CD14-positive monocyte (primary cell): ENCODE measurements around the gene REEP1. TPM values are rescaled to one million over a fixed set of nuclear protein-coding genes. Genes with fewer than 3 reads are reported as not detected.

Source experiments
- DNase-seq, 3 donors: peaks; one replicate each; pipeline ENCODE4 v3.0.0-alpha.2; 2011 to 2022
- H2AFZ ChIP-seq: 2 replicates; pipeline ENCODE4 v1.6.0; 2012; ENCODE audit warnings: mild to moderate bottlenecking, low read depth, low read length, inconsistent platforms; ENCODE audit not compliant: insufficient read depth, poor library complexity, severe bottlenecking
- H3K27ac ChIP-seq, 2 donors: 1 replicate in 1 of 2; 2 replicates in 1 of 2; pipeline ENCODE4 v1.5.1; 2012 to 2013; ENCODE audit warnings: low read length in 2 of 2, control low read depth in 1 of 2, inconsistent platforms in 1 of 2, low read depth in 1 of 2, mild to moderate bottlenecking in 1 of 2
- H3K27me3 ChIP-seq, 2 donors: one replicate each; pipeline versions ENCODE4 v1.6.0 to v1.6.1; 2011 to 2013; ENCODE audit warnings: low read length in 2 of 2; ENCODE audit not compliant: control insufficient read depth in 2 of 2, insufficient read depth in 2 of 2
- H3K36me3 ChIP-seq, 2 donors: replicated peaks in 1 of 2; 1 replicate in 1 of 2; 2 replicates in 1 of 2; pipeline versions ENCODE4 v1.5.1 to v1.6.1; 2012 to 2013; ENCODE audit warnings: low read length in 2 of 2, control low read depth in 1 of 2, inconsistent platforms in 1 of 2, mild to moderate bottlenecking in 1 of 2; ENCODE audit not compliant: insufficient read depth in 2 of 2, control insufficient read depth in 1 of 2
- H3K4me1 ChIP-seq, 2 donors: 1 replicate in 1 of 2; 2 replicates in 1 of 2; pipeline versions ENCODE4 v1.5.1 to v1.6.1; 2012 to 2013; ENCODE audit warnings: low read length in 2 of 2, control low read depth in 1 of 2, inconsistent platforms in 1 of 2, mild to moderate bottlenecking in 1 of 2, moderate library complexity in 1 of 2; ENCODE audit not compliant: insufficient read depth in 2 of 2, control insufficient read depth in 1 of 2
- H3K4me2 ChIP-seq: replicated peaks from 2 replicates; pipeline ENCODE3; 2012; ENCODE audit warnings: low read length, moderate library complexity, mild to moderate bottlenecking; ENCODE audit not compliant: poor library complexity, severe bottlenecking; ENCODE audit errors: extremely low read depth
- H3K4me3 ChIP-seq, 3 experiments: fragments of 200-600 bp in 1 of 3; sonication (generic) in 1 of 3; replicated peaks in 1 of 3; 1 replicate in 2 of 3; 2 replicates in 1 of 3; pipeline ENCODE4 v1.5.1; 2011 to 2013; ENCODE audit warnings: low read length in 3 of 3, mild to moderate bottlenecking in 3 of 3, control low read depth in 2 of 3, low read depth in 2 of 3, inconsistent platforms in 1 of 3, moderate library complexity in 1 of 3
- H3K79me2 ChIP-seq: 2 replicates; pipeline ENCODE4 v1.6.0; 2012; ENCODE audit warnings: mild to moderate bottlenecking, control low read depth, inconsistent platforms, low read length, moderate library complexity; ENCODE audit not compliant: insufficient read depth
- H3K9ac ChIP-seq: 2 replicates; pipeline ENCODE4 v1.6.0; 2017; ENCODE audit warnings: low read length, mild to moderate bottlenecking; ENCODE audit not compliant: insufficient read depth, poor library complexity, severe bottlenecking
- H3K9me3 ChIP-seq, 2 donors: replicated peaks in 1 of 2; 1 replicate in 1 of 2; 2 replicates in 1 of 2; pipeline versions ENCODE4 v1.5.1 to v1.6.1; 2012 to 2013; ENCODE audit warnings: low read length in 2 of 2, control low read depth in 1 of 2; ENCODE audit not compliant: control insufficient read depth in 1 of 2, insufficient read depth in 1 of 2
- H4K20me1 ChIP-seq: 2 replicates; pipeline ENCODE4 v1.6.0; 2012; ENCODE audit warnings: mild to moderate bottlenecking, low read length, control low read depth, moderate library complexity; ENCODE audit not compliant: insufficient read depth
- H3K27ac Mint-ChIP-seq, 7 donors: one replicate each; pipeline ENCODE4 v1.8.0; 2020; ENCODE audit warnings: mild to moderate bottlenecking in 7 of 7, mixed read lengths in 7 of 7, moderate library complexity in 6 of 7, inconsistent platforms in 2 of 7
- H3K27me3 Mint-ChIP-seq, 3 donors: one replicate each; pipeline ENCODE4 v1.8.0; 2021 to 2022; ENCODE audit warnings: low read depth in 3 of 3, mild to moderate bottlenecking in 3 of 3, mixed read lengths in 3 of 3, moderate library complexity in 3 of 3, inconsistent platforms in 1 of 3
- H3K36me3 Mint-ChIP-seq, 2 donors: one replicate each; pipeline ENCODE4 v1.8.0; 2020; ENCODE audit warnings: mixed read lengths in 2 of 2, inconsistent platforms in 1 of 2, mild to moderate bottlenecking in 1 of 2
- H3K4me1 Mint-ChIP-seq: one replicate; pipeline ENCODE4 v1.8.0; 2020; ENCODE audit warnings: mild to moderate bottlenecking, mixed read lengths
- H3K4me3 Mint-ChIP-seq, 2 donors: one replicate each; pipeline ENCODE4 v1.8.0; 2020; ENCODE audit warnings: mild to moderate bottlenecking in 2 of 2, mixed read lengths in 2 of 2, moderate library complexity in 1 of 2
- H3K9me3 Mint-ChIP-seq, 7 donors: one replicate each; pipeline ENCODE4 v1.8.0; 2020 to 2022; ENCODE audit warnings: mixed read lengths in 7 of 7, mild to moderate bottlenecking in 6 of 7, moderate library complexity in 6 of 7, inconsistent platforms in 2 of 7
- CTCF ChIP-seq: fragments of 200-600 bp; IDR thresholded peaks from one replicate; pipeline ENCODE4 v1.8.0; 2022; ENCODE audit warnings: antibody characterized with exemption, mild to moderate bottlenecking
- WGBS: methylation state at CpG from one replicate; pipeline ENCODE4 v1.1.5; 2013; ENCODE audit warnings: missing lambda C conversion rate; ENCODE audit not compliant: insufficient coverage; 5-methylcytosine and 5-hydroxymethylcytosine counted together
- intact Hi-C, 2 donors: fragments of 100-400 bp; cut with micrococcal nuclease; formaldehyde crosslinking; loops; one replicate each; pipeline versions ENCODE4 v1.15.0 to v1.15.1; 2023
- polyA plus RNA-seq, 3 donors: library from polyadenylated mRNA; depleted of rRNA in 1 of 3; unstranded in 2 of 3; stranded (reverse) in 1 of 3; fragments of 300-500 nt in 2 of 3; fragments of >200 nt in 1 of 3; fragmentation: Illumina TruSeq in 2 of 3; gene quantifications; 1 replicate in 2 of 3; 2 replicates in 1 of 3; pipeline ENCODE4 v1.2.3, GENCODE V29; 2012 to 2021

REEP1 gene
- polyA plus RNA-seq, 3 donors: not detected

DNA sequence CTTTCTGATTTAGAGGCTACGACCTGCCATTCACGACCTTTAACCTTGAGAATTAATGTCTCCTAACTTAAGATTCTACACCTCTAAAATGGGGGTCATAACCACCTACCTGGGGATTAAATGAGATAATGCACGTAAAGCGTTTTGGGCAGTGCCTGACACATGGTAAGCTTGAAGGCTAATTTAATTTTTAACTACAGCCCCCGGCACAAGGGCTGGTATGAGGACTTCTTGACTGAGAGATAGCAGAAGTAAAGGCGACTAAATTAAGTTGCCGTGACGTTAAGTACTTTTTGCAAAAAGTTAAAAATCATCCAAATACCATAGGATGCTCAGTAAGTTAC is 137.6 kb downstream of the REEP1 start:
- Histone ChIP-seq H3K36me3 (no peaks in the 10 kb centered on the region), H3K4me1 (peaks cover 12 to 22% of the 10 kb centered on the region in 2 donors), H3K9me3 (no peaks in the 10 kb centered on the region), H3K27me3 (no peaks in the 10 kb centered on the region), H2AFZ (peak overlapping the region; percentile 90), H3K4me2 (peak overlapping the region; percentile 82), H3K79me2 (peaks cover 52% of the 10 kb centered on the region), H4K20me1 (no peaks in the 10 kb centered on the region), H3K9ac (peak overlapping the region; percentile 71), H3K27ac (peak overlapping the region; percentile 75 to 84), H3K4me3 (peak overlapping the region; percentile 63 to 94 (median 86))
- no peak for TF ChIP-seq CTCF
- no peaks in the 10 kb centered on the region for H3K9me3 Mint-ChIP-seq
- WGBS: no CpG with 5 or more reads among the region's 8 CpGs
- peaks cover 15 to 24% of the 10 kb centered on the region in 2 donors for H3K36me3 Mint-ChIP-seq
- peaks cover 0 to 3% (median 1%) of the 10 kb centered on the region in 3 donors for H3K27me3 Mint-ChIP-seq
- peaks cover 17% of the 10 kb centered on the region for H3K4me1 Mint-ChIP-seq
- intact Hi-C loops: loop anchor here (5.0 to 10.0 kb wide), 3 partner anchors 95 to 245 kb away; partner anchors contain the start of genes KDM3A (in 2 of the 2), POLR1A (in 1 of the 2) and PTCD3 (in 1 of the 2)
- H3K4me3 Mint-ChIP-seq: peak overlapping the region; percentile 98 to 99
- DNase-seq: no peak
- peak overlapping the region; percentile 86 to 98 (median 96) for H3K27ac Mint-ChIP-seq

GRCh38 chr2:86195808-86196387 is 141.5 kb downstream of the REEP1 start:
- peaks cover 38% of the 10 kb centered on the region for H4K20me1 ChIP-seq
- peak overlapping the region; percentile 91 to 96 for H3K4me3 Mint-ChIP-seq
- H3K27ac ChIP-seq: peak overlapping the region; percentile 97 to 99
- H3K4me3 ChIP-seq: peak overlapping the region; percentile 82 to 97 (median 93)
- H3K79me2 ChIP-seq: peaks cover 55% of the 10 kb centered on the region
- H3K4me1 Mint-ChIP-seq: peaks cover 35% of the 10 kb centered on the region
- H3K9me3 Mint-ChIP-seq: no peaks in the 10 kb centered on the region
- no peak for DNase-seq
- peaks cover 0 to 2% (median 1%) of the 10 kb centered on the region in 3 donors for H3K27me3 Mint-ChIP-seq
- peaks cover 0 to 1% of the 10 kb centered on the region in 2 donors for H3K36me3 ChIP-seq
- H2AFZ ChIP-seq: peak overlapping the region; percentile 82
- H3K27ac Mint-ChIP-seq: peak overlapping the region; percentile 96 to 98 (median 97)
- H3K27me3 ChIP-seq: no peaks in the 10 kb centered on the region
- peaks cover 22 to 35% of the 10 kb centered on the region in 2 donors for H3K4me1 ChIP-seq
- H3K4me2 ChIP-seq: peak overlapping the region; percentile 76
- H3K36me3 Mint-ChIP-seq: peaks cover 6 to 13% of the 10 kb centered on the region in 2 donors
- H3K9me3 ChIP-seq: no peaks in the 10 kb centered on the region
- 31% methylated on average over 15 of the region's 23 CpGs for whole genome bisulfite sequencing
- H3K9ac ChIP-seq: peak overlapping the region; percentile 97
- intact Hi-C loops: loop anchor here (5.0 to 10.0 kb wide), 3 partner anchors 91 to 249 kb away; partner anchors contain the start of genes KDM3A (in 2 of the 2), POLR1A (in 1 of the 2) and PTCD3 (in 1 of the 2)
- no peak for TF ChIP-seq CTCF
